GM13977 (cell line): ENCODE data around the gene SPRED3.

Experiments used
- DNase-seq: peaks from one replicate; pipeline ENCODE4 v3.0.0; 2012; ENCODE audit warnings: low spot score
- in situ Hi-C: fragments of 300-500 bp; cut with MboI; formaldehyde crosslinking; loops from one replicate; pipeline ENCODE4 v1.12.0; 2022; ENCODE audit warnings: low sequenced_read_pairs, low pct_unique_long_range_greater_than_20kb, mixed read lengths, inconsistent platforms; ENCODE audit not compliant: unreplicated experiment
- TF ChIP-seq, protein P1 (sequence below): IDR thresholded peaks from 2 replicates; pipeline ENCODE4 v1.5.1; 2012; ENCODE audit warnings: mild to moderate bottlenecking, control low read depth; ENCODE audit not compliant: insufficient read depth; ENCODE audit errors: extremely low read depth, missing control alignments

SPRED3 gene

DNA sequence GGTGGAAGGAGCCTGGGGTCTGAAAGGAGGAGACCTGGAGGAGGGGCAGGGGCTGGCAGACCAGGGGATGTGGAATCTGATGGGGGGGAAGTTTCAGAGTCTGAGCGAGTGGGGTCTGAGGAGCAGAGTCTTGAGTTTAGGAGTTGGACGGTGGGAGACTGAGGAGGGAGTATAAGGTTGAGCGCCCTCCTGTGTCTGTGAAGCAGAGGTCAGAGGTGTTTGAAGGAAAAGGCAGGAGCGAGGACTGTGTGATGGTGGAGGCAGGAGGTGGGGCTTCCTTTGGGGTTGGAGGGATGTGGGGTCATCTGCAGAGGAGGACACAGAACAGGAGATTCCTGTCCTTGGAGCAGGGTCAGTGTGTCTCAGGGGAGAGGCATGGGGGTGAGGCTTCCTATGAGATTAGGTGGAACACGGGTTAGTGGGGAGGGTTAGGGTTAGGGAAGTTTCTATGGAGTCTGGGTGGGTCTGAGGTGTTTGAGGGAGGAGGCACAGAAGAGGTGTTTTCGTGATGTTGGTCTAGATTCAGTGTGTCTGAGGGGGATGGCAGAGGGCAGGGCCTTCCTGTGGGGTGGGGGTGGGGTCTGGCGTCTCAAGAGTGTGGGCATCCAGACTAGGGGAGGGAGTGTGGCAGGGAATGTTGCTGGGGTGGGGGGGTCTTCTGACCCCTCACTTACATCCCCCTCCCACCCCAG, 53.3 kb downstream of the SPRED3 start:
- no peak for DNase-seq
- TF ChIP-seq, protein P1, sequence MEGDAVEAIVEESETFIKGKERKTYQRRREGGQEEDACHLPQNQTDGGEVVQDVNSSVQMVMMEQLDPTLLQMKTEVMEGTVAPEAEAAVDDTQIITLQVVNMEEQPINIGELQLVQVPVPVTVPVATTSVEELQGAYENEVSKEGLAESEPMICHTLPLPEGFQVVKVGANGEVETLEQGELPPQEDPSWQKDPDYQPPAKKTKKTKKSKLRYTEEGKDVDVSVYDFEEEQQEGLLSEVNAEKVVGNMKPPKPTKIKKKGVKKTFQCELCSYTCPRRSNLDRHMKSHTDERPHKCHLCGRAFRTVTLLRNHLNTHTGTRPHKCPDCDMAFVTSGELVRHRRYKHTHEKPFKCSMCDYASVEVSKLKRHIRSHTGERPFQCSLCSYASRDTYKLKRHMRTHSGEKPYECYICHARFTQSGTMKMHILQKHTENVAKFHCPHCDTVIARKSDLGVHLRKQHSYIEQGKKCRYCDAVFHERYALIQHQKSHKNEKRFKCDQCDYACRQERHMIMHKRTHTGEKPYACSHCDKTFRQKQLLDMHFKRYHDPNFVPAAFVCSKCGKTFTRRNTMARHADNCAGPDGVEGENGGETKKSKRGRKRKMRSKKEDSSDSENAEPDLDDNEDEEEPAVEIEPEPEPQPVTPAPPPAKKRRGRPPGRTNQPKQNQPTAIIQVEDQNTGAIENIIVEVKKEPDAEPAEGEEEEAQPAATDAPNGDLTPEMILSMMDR = peak; percentile 41
- in situ Hi-C loops = no loop called here

DNA sequence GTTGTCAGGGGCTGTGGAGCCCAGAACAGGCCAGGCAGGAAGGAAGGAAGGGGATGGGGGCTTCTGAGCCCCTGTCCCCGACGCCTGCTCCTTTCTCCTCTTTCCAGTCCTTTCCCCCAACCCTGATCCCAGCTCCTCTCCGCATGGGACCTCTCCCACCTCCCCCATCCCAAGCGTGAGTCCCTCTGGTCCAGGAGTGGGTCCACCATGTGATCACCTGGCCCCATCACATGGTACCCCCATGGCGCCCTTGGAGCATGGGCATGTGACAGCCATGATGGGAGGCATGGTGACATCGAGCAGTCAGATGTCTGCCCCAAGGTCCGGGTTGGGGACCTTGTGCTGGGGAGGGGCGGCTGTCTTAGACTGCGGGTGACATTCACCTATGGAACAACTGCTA, 54.2 kb downstream of the SPRED3 start:
- TF ChIP-seq, protein P1 = no peak
- in situ Hi-C loops = no loop called here
- DNase-seq = no peak

DNA sequence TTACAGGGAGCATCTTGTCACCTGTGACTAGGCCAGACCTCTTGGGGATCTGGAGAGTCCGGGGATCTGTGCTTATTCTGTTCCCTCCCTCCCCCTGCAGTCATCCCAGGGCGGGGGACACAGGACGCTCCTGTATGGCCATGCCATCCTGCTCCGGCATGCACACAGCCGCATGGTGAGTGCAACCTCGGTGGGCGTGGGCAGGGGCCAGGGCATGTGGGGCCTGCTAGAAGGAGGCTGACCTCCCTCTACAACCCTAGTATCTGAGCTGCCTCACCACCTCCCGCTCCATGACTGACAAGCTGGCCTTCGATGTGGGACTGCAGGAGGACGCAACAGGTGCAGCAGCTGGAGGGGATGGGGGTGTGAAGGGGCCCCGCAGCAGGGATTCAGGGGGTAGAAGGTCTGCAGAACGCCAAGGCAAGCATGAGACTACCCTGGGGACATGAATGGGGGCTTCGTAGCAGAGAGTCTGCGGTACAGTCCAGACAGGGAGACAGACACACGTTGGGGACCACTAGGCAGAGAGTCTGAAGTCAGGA, 55.0 kb downstream of the SPRED3 start:
- DNase-seq = no peak
- in situ Hi-C loops = no loop called here
- TF ChIP-seq, protein P1 = no peak

DNA sequence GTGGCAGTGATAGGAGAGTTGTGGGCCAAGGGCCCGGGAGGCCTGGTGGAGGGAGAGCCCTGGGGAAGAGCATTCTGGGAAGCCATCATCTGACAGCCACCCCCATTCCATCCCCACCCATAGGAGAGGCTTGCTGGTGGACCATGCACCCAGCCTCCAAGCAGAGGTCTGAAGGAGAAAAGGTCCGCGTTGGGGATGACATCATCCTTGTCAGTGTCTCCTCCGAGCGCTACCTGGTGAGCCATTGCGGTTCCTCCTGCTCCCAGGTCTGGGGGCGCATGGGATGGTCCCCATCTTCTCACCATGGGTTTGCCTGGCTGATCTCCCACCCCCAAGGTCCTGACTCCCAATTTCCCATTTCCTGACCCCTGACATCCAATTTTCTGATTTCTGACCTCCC, 55.5 kb downstream of the SPRED3 start:
- no peak for DNase-seq
- in situ Hi-C loops = no loop called here
- TF ChIP-seq, protein P1 = no peak

DNA sequence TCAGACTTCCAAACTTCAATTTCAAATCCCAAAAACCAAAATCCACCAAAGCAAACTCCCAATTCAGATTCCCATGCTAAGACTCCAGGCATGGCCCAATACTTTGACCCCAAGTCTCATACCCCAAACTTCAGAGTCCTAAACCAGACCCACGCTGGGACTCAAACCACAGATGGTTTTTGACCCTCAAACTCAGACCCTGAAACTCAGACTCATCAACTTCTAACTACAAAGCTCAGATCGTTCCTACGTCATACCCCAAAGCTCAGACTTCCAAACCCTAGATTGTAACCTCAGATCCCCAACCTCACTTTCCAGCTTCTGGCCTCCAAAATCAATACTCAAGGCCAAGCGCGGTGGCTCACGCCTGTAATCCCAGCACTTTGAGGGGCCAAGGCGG, 56.9 kb downstream of the SPRED3 start:
- DNase-seq = no peak
- in situ Hi-C loops = no loop called here
- TF ChIP-seq, protein P1 = no peak

DNA sequence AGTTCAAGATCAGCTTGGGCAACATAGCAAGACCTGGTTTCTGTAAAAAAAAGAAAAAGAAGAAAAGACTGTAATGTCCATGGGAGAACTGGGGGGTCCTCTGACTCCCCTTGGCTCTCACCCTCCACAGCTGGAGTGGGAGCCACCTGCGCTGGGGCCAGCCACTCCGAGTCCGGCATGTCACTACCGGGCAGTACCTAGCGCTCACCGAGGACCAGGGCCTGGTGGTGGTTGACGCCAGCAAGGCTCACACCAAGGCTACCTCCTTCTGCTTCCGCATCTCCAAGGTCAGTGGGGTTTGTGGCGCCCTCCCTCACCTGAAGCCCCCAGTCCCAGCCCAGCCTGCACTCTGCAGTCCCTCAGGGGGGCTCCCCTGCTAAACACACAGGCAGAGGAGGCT, 59.7 kb downstream of the SPRED3 start:
- TF ChIP-seq, protein P1 = no peak
- in situ Hi-C loops = no loop called here
- no peak for DNase-seq
